Measurements from ENCODE around the gene CFL1. TPM values are rescaled to one million over a fixed set of nuclear protein-coding genes. Genes with fewer than 3 reads are reported as not detected.

CFL1 gene
- total RNA-seq, 1 donor = 1,115 TPM

- no peak for DNase-seq (ENCODE audit: low read depth)
- no peak for TF ChIP-seq CTCF (IDR thresholded peaks at IDR 0.05; ENCODE audit: insufficient read depth, low read depth, low read length)
- H3K4me3 ChIP-seq (ENCODE audit: low read depth, low read length) = no peak overlapping the region
Measured at GRCh38 chr11:65882120-65883057, 24.4 kb upstream of the CFL1 start.

- H3K4me3 ChIP-seq (ENCODE audit: low read depth, low read length) = no peak overlapping the region
- no peak for DNase-seq (ENCODE audit: low read depth)
- TF ChIP-seq CTCF (IDR thresholded peaks at IDR 0.05; ENCODE audit: insufficient read depth, low read depth, low read length) = no peak
Measured at GRCh38 chr11:65880844-65881421, 23.0 kb upstream of the CFL1 start.

GRCh38 chr11:65880027-65880426 lies 22.0 kb upstream of the CFL1 start:
- TF ChIP-seq CTCF (IDR thresholded peaks at IDR 0.05; ENCODE audit: insufficient read depth, low read depth, low read length) = no peak
- H3K4me3 ChIP-seq (ENCODE audit: low read depth, low read length) = no peak overlapping the region
- no peak for DNase-seq (ENCODE audit: low read depth)

- H3K4me3 ChIP-seq (ENCODE audit: low read depth, low read length) = no peak within 1 kb of the TSS
- DNase-seq (ENCODE audit: low read depth) = no peak
- TF ChIP-seq CTCF (IDR thresholded peaks at IDR 0.05; ENCODE audit: insufficient read depth, low read depth, low read length) = no peak
Measured at GRCh38 chr11:65879617-65880016, 21.6 kb upstream of the CFL1 start, which contains the start of gene CTSW. CTSW (plus strand) TSS chr11:65879837; CDS start chr11:65879855, 18 bp downstream.

- TF ChIP-seq CTCF (IDR thresholded peaks at IDR 0.05; ENCODE audit: insufficient read depth, low read depth, low read length) = no peak
- peak; percentile 94 for DNase-seq (ENCODE audit: low read depth)
Measured at GRCh38 chr11:65873318-65874156, 15.6 kb upstream of the CFL1 start.

GRCh38 chr11:65872586-65873317 lies 14.8 kb upstream of the CFL1 start, which contains the start of gene EFEMP2:
EFEMP2 (minus strand) TSS chr11:65872800; CDS start chr11:65872354, 446 bp downstream.
- H3K4me3 ChIP-seq (ENCODE audit: low read depth, low read length) = peak within 1 kb of the TSS; percentile 72
- TF ChIP-seq CTCF (IDR thresholded peaks at IDR 0.05; ENCODE audit: insufficient read depth, low read depth, low read length) = no peak
- DNase-seq (ENCODE audit: low read depth) = no peak

More at GRCh38 chr11:65873318-65874156, 15.6 kb upstream of the CFL1 start:
- peak overlapping the region; percentile 72 for H3K4me3 ChIP-seq (ENCODE audit: low read depth, low read length)
